NCI-H2227 (cell line): Measurements from ENCODE around the gene NACAD.

ENCODE experiments used
- DNase-seq: peaks from one replicate; lab custom pipeline; 2025; ENCODE audit not compliant: unreplicated experiment; lab: John Stamatoyannopoulos, UW

Gene NACAD

DNA sequence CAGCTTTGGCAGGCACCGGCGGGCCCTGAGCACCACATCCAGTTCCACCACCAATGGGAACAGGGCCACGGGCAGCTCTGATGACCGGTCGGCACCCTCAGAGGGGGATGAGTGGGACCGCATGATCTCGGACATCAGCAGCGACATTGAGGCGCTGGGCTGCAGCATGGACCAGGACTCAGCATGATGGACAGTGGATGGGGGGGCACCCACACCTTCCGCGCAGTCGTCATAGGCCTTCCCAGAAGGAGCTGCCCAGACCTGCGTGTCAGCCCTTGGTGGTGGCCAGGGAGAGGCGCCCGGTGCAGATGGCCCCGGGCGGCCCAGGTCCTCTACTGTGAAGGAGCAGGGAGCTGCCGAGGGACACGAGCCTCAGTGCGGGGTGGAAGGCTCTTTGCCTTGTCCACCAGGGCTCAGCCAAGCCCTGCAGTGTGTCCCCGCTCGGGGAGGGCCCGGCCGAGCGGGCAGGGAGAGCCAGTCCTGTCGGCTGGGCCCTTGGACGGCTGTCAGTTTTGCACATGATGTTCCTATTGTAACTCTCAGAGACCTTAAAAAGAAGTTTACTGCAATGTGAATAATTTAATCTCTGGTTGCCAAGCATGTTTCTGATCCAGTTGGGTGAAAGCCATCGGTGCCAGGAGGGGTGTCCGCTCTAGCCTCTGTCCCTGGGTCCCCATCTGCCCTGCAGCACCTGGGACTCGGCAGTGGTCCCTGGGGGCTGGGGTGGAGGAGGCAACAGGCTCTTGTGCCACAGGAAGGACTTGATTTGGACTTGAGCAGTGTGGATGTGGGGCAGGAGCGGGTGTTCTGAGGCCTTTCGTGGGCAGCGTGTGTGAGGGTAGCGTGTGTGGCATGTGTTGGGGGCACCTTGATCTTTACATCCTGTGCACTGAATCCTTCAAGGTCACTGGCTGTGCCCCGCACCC lies 12.6 kb downstream of the NACAD start:
- DNase-seq = no peak

DNA sequence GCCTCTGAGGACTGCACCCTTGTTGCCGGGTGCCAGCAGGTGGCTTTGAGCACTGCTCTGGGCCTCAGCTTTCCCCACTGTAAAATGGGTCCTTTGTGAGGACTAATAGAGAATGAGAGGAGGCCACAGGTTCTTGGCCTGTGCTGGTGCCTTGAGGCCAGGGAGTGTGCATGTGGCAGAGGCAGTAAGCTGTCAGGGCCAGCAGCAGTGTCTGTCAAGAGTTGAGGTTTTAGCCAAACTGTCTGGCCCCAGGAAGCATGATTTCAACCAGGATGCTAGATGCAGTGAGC lies 13.5 kb downstream of the NACAD start:
- no peak for DNase-seq

DNA sequence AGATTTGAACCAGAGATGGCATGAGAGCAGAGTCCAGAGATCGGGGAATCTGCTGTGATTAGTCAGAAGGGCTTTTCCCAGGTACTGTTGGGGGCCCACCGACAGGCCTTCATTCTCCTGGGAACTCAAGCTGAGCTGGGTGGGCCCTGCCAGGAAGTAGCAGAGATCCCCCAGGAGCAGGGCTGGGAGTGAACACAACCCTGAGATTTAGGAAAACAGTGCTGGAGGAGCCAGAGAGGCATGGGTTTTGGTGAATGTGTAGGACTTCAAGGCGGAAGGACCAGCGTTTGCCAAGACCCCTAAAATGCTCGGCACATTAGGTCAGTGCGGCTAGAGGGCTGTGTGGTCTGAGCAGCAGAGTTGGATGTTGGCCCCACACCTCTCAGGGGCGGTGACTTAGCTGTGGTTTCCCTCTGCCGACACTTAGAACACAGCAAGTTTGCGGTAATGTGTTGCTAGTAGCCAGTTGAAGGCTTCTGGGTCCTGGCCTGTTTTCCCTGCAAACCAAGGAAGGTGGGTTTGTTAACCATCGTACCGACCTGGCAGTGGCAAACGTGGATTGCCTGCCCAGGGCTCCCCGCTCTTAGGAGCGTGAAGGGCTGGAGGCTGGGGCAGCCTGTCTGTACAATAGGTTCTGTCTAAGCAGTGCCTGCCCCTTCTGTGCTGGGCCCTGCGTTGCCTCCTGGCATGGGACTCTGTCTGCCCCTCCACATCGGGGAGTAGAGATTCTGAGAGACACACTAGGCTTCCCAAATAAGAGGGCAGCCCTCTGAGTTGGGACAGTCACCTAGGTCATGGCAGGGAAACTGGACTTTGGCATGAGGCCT lies 14.0 kb downstream of the NACAD start:
- no peak for DNase-seq

DNA sequence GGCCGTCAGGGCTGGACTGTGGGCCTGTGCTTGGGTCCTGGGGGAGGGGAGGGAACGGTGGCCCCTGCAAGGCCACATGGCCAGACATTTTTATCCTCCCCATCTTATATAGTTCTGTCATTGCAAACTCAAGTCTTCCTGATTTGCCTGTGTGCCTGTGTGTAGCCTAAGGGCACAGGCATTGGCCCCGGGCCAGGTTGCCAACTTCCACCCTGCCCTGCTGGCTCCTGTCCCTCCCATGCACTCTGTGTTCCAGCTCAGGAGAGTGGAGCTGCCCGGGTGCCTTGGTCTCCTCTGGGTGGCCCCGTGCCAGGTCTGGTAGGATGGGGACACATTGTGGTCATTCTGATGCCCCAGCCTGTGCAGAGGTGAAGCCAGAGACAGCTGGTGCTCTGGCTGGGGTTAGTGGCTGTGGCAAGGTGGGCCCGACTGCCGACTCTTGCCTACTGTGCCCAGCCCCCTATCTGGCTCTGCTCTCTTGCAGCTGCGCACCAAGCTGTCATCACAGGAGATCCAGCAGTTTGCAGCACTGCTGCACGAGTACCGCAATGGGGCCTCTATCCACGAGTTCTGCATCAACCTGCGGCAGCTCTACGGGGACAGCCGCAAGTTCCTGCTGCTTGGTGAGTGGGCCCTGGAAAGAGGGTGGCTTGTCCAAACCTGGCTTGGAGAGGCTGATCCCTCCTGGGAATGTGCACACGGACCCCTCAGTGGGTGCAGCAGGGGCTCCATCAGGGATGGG lies 14.8 kb downstream of the NACAD start:
- DNase-seq = no peak

DNA sequence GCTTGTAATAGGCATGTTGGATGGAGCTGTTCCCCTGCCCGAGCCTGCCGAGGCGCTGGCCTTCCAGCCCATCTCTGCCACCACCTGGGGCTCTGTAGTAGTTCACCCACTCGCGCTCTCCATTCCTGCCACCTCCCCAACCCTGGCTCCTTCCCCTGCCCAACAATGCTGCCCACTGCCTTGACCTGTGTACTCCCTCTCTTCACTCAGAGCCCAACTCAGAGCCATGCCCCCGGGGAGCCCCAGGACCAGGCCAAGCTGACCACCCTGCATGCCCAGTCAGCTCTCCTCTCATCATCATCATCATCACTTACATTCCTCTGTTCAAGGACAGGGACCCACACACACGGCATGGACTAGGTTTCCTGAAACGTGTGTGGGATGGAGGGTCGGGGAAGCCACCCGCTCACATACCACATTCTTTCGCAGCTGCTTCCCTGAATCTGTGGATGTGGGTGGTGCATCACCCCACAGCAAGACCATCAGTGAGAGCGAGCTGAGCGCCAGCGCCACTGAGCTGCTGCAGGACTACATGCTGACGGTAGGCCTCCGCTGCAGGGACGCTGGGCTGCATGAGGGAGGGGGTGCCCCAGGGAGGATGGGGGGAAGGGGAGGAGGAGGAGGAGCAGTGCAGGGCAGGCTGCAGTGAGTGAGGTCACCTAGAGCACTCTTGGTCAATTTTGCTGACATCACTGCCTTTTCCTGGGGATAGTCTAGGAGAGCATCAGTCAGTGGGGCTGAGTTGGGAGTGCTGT lies 15.6 kb downstream of the NACAD start:
- no peak for DNase-seq

DNA sequence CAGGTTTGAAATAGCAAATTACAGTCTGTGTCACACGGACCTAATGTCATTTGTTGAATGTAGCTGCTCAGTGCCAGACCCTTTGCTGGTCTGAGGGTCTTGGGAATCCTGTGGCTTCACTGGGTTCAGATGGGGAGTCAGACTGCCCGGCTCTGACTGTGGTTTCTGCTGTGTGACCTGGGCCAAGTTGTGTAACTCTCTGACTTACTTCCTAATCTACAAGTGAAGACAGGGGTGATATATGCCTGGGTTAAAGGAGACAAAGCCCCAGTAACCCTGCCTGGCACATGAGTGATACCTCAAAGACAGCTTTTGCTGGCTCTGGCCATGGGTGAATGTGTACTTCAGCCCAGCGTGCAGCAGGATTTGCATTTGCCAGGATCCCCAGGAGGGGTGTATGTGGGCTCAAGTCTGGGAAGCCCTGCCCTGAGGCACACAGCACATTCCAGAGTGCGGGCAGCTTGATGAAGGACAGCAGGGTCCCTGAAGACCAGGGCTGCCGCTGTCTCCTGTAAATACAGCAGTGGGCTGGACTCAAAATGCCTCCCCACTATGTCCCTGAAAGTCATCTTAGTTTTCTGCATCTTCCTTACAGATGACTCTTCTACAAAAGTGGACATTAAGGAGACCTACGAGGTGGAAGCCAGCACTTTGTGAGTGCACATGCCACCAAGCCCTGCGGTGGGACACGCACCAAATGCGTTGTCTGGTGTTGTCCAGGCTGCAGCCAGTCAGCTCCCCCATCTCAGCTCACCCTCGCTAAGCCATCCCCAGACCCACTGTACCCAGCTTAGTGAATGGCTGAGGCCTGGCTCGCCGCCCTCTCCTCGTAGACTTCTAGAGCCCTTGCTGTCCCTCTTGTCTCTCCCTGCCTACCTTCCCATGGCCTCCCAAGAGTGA lies 16.4 kb downstream of the NACAD start:
- no peak for DNase-seq

DNA sequence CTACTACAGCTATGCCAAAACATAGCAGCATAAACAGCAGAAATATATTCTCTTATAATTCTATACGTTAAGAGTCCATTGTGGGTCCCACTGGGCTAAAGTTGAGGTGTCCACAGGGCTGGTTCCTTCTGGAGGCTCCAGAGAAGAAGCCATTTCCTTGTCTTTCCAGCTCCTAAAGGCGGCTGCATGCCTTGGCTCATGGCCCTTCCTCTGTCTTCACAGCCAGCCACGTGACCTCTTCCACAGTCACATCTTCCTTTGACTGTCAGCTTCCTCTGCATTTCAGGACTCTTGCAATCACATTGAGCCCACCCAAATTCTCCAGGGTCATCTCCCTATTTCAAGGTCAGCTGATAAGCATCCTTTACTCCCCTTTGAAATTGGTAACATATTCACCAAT lies 17.2 kb downstream of the NACAD start:
- DNase-seq = no peak

DNA sequence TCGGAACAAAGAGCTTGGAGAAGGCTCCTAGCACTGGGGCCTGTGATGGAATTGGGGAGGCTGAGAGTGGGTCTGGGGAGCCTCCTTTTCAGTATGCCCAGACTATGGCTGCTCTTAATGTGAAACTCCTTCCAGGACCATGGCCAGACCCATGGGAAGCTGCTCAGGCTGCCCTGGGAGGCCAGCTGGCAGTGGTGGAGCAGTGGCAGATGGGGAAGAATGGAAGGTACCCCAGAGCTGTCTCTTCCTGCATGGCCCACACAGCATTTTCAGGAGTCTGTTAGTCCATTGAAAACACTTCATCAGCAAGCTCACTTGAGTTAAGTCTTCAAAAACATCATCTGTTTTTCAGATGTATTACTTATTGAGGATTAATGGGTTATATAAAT lies 18.5 kb downstream of the NACAD start:
- no peak for DNase-seq

DNA sequence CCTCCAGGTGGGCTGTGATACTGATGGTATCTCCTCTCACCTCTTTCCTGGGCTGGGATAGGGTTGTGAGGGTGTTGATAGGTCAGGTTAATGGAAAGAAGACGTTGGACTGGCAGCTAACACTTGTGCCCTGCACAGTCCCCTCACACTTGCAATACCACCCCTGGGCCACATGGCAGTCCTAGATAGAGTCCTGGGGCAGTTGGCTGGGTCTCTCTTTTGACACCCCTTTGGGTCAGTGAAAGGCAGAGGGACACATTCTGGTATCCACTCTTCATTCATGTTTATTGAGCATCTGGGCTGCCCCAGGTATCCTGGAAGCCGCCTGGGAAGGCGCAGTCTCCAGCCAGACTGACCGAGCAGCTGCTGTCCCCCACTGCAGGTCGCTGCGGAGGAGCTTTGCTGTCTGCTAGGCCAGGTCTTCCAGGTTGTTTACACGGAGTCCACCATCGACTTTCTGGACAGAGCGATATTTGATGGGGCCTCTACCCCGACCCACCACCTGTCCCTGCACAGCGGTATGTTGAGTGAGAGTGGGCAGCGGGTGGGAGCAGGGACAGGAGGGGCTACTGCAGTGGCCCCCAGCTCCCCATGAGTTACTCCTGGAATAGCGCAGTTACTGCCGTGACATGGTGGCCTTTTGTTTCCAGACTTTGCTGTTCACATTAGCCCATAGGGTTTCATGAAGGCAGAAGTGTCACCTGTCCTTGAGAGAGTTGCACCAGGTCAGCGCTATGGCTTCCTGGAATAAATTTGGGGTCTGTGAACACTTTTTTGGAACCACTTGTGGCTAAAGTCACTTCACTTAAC lies 19.1 kb downstream of the NACAD start:
- DNase-seq = no peak

DNA sequence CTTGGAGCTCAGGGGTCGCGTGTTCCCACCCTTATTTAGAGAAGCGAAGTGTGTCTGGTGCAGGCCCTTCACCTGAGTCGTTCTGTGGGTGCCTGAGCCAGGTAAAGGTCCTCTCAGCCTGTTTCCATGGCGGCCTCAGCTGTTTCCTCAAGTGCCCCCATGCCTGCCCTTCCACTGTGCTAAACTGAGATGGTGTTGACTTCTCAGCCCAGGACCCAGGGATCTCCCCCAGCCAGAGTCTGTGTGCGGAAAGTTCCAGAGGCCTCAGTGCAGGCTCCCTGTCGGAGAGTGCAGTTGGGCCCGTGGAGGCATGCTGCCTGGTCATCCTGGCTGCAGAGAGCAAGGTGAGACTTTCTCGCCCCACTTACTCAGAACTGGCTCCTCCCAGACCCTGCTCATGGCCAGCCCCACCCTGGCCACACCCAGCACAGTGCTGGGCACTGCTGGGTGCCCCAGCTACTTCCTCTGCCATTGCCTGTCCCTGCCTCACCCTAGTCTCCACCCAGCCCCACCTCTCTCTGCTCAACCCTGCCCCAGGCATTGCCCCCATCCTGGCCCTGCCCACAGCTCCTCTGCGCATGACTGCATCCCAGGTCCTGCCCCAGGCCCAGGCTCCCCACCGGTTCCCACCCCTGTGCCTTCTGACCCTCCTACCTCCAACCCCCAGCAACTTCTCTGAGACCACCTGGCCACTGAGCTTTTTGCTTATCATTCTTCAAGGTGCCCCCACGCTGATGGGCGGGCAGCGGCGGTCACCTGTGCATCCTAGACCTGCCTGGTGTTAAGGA lies 20.3 kb downstream of the NACAD start:
- DNase-seq = no peak

DNA sequence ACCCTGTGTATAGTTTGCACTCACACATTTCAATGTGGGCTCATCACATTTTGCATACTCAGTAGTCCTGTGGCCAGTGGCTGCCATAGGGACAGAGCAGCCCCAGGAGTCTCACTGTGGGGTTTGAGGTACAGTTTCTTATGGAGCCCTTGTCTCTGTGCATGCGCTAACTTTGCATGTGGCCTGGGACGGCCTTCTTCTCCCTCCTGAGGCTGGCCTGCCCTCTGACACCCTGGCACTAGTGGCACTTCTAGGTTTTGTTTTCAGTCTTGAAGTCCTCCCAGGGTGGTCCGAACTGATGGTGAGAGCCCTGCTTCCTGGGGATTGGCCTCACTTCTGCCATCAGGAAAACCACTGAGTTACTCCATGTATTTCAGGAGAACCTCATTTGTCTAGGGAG lies 21.2 kb downstream of the NACAD start:
- no peak for DNase-seq

DNA sequence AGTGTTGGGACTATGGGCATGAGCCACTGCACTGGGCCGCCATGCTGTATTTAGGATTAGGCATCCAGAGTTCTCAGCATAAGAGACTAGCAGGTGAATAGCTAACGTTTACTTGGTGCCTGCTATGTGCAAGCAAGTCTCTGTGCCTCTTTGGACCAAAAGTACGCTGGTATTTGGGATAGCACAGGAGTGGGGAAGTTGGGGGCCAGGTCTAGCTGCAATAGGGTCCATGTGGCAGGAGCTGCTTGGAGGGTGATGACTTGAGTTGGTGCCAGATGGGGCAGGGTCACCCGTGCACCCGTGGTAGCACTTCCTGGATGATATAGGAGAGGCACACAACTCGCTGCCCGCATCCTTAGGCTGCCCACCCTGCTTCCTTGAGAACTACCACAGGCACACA lies 22.4 kb downstream of the NACAD start:
- no peak for DNase-seq

DNA sequence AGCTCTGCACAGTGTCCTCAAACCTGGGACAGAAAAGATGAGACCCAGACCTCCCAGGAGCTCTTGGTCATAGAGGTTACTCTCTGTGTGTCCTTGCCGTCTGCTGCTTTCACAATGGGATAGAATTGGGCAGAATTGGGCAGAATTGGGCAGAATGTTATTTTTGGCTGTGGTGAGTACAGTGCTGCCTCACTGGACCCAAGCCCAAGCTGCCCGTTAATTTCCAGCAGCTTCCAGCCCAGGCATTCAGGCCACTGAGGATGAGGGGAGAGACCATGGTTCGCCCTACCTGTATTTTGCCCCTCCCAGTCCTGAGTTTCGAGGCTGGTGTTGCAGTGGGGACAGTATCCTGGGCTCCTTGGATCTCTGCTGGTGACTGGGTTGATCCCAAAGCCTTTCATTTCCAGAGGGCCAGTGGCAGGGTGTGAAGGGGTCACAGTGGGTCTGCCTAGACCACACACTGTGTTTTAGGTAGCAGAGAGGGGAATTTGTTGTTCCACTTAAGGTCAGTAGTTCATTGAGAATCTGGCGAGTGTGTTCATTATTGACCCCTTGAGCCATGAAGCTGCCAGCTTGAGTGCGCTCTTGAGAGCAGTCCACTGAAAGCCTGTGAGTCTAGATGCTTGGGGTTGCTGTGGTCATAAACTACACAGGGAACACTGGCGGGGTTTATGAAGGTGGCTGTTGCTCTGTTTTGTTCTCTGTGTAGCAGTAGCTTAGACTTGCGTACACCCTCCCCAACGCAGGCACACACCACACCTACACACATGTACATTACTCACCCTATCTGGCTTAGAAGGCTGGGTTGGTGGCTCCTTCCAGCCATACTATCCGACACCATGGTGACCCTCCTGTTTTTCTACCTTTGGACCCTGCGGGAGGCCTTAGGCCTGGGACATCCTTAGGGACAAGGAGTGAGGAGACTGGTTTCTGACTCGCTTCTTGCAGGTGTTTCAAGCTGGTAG lies 23.5 kb downstream of the NACAD start:
- DNase-seq = no peak

DNA sequence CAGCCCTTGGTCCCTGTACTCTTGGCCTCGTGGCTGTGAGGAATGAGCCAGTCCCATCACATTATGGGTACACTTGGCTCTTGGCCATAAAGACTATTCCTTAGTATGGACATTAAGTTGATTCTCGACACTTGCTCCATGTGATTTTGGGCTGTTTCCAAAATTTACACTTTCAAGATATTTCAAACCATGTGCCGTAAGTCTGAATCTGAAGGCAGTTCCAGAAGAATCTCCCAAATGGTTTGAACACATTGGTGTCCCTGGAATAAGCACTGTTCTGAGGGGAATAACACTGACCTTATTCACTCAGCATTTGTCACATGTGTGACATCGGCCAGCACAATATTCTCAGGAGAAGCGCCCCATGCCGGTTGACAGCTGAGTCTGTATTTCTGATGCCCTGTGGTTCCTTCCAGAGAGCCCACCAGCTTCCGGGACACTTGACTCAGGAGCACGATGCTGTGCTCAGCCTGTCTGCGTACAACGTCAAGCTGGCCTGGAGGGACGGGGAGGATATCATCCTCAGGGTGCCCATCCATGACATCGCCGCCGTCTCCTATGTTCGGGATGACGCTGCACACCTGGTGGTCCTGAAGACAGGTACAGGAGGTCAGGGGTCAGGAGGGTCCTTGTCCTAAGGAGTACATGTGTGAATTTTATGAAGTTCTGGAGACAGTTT lies 24.6 kb downstream of the NACAD start:
- no peak for DNase-seq

DNA sequence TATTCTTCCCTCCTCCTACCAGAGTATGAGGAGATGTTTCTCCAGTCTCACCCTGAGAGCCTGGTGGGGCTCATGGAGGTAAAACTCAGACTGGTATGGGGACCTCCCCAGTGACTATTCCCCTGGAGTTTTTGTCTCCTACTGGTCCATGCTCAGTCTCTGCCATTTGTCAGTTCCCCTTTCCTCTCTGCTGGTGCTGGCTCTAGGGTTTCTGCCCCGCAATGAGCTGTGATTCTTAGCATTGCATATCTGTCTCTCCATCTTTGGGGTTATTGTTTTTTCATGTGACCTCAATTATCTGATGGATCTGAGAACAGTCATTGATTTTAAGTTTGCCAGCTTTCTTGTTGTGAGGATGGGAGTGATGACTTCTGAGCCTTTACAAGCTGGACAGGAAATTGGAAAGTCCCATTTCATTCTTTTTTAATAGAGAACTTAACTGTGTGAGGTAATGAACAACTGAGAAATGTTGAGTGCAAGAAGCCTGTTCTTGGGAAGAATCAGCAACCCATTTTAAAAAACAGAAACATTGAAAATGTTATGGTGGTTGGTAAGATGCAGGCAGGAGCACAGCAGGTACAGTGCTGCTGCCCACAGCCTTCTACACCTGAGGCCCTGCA lies 26.9 kb downstream of the NACAD start:
- DNase-seq = no peak

DNA sequence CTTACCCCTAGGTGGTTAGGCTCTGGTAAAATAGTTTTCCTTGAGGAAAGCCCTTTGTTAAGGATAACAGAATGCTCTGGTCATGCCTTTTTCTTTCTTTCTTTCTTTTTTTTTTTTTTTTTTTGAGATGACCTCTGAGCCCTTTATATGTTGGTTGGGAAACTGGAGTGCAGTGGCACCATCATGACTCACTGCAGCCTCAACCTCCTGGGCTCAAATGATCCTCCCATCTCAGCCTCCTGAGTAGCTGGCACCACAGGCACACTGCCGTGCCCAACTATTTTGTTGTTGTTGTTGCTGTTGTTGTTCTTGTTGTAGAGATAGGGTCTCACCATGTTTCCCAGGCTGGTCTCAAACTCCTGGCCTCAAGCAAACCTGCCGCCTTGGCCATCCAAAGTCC lies 27.4 kb downstream of the NACAD start:
- no peak for DNase-seq
